Brain microvascular endothelial cell (primary cell): Measurements from ENCODE around the gene EMC9.

Source experiments
- DNase-seq: peaks from one replicate; pipeline ENCODE4 v3.0.0-alpha.2; 2020
- H3K27ac ChIP-seq: fragments of 250-450 bp; sonication (Bioruptor Pico); 2 replicates; pipeline ENCODE4 v1.5.1; 2020; ENCODE audit warnings: mild to moderate bottlenecking, moderate library complexity
- H3K27me3 ChIP-seq: fragments of 250-450 bp; sonication (Bioruptor Pico); replicated peaks from 2 replicates; pipeline ENCODE4 v1.5.1; 2020; ENCODE audit warnings: mild to moderate bottlenecking
- H3K36me3 ChIP-seq: fragments of 250-450 bp; sonication (Bioruptor Pico); replicated peaks from 2 replicates; pipeline ENCODE4 v1.5.1; 2020; ENCODE audit warnings: mild to moderate bottlenecking
- H3K4me3 ChIP-seq: 2 replicates; pipeline ENCODE4 v1.5.1; 2011; ENCODE audit warnings: low read depth, mild to moderate bottlenecking, control low read depth, low read length, moderate library complexity
- in situ Hi-C: cut with HindIII; loops from 2 replicates; pipeline ENCODE4 v1.10.0; 2017; ENCODE audit warnings: low sequenced_read_pairs, low pct_ligation_motif_present
- TF ChIP-seq, protein P1 (sequence below): IDR thresholded peaks from 2 replicates; pipeline ENCODE4 v1.5.1; 2011; ENCODE audit warnings: low read depth, mild to moderate bottlenecking, moderate library complexity, low read length, control low read depth, inconsistent platforms; ENCODE audit errors: missing control alignments

Gene EMC9

DNA sequence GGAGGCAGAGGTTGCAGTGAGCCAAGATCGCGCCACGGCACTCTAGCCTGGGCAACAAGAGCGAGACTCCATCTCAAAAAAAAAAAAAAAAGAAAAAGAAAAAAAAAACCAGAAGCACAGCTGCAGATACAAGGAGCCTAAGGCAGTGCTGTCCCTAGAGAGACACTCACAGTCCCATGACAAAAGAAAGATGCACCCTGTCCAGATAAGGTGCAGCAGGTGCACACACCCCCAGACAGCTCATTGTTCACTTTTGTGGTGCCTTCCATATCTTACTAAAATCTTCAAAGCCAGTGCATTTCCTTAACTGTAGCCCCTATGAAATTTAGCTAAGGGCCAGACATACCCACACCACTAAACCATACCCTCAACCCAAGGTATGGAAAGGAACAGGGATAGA, 19.0 kb downstream of the EMC9 start:
- H3K4me3 ChIP-seq = no peak overlapping the region
- H3K27me3 ChIP-seq = no peaks in the 10 kb centered on the region
- in situ Hi-C loops = no loop called here
- no peak overlapping the region for H3K27ac ChIP-seq
- H3K36me3 ChIP-seq = peaks cover 14% of the 10 kb centered on the region
- TF ChIP-seq, protein P1, sequence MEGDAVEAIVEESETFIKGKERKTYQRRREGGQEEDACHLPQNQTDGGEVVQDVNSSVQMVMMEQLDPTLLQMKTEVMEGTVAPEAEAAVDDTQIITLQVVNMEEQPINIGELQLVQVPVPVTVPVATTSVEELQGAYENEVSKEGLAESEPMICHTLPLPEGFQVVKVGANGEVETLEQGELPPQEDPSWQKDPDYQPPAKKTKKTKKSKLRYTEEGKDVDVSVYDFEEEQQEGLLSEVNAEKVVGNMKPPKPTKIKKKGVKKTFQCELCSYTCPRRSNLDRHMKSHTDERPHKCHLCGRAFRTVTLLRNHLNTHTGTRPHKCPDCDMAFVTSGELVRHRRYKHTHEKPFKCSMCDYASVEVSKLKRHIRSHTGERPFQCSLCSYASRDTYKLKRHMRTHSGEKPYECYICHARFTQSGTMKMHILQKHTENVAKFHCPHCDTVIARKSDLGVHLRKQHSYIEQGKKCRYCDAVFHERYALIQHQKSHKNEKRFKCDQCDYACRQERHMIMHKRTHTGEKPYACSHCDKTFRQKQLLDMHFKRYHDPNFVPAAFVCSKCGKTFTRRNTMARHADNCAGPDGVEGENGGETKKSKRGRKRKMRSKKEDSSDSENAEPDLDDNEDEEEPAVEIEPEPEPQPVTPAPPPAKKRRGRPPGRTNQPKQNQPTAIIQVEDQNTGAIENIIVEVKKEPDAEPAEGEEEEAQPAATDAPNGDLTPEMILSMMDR = no peak
- no peak for DNase-seq

DNA sequence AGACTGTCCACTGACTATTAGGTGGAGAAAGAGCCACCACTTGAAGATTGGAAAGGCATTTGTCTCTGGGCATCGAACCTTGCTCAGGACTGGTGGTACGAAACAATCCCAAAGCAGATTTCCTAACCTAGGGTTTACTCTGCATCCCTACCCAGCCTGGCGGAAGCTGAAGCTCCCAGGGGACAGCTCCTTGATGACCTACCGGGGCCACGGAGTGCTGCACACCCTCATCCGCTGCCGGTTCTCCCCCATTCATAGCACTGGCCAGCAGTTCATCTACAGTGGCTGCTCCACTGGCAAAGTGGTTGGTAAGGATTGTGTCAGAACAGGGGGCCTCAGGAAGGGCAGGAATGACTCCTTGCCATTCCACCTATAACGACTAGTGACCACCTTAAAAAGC, 20.2 kb downstream of the EMC9 start:
- DNase-seq = no peak
- no peak overlapping the region for H3K4me3 ChIP-seq
- H3K27ac ChIP-seq = no peak overlapping the region
- TF ChIP-seq, protein P1 = no peak
- no peaks in the 10 kb centered on the region for H3K27me3 ChIP-seq
- H3K36me3 ChIP-seq = peaks cover 14% of the 10 kb centered on the region
- in situ Hi-C loops = no loop called here

DNA sequence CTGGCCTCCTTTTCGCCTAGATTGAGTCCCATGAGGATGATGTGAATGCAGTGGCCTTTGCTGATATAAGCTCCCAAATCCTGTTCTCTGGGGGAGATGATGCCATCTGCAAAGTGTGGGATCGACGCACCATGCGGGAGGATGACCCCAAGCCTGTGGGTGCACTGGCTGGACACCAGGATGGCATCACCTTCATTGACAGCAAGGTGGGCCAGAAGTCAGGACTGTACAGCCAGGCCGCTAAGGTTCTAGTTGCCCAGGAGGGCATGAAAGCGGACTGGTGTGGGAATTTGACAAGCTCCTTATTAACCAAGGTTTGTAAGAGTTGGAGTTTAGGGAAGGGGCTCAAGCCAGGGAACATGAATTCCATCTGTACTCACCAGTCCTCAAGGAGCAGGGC, 21.7 kb downstream of the EMC9 start:
- no peak overlapping the region for H3K4me3 ChIP-seq
- H3K27me3 ChIP-seq = no peaks in the 10 kb centered on the region
- no peak for DNase-seq
- TF ChIP-seq, protein P1 = no peak
- H3K27ac ChIP-seq = no peak overlapping the region
- H3K36me3 ChIP-seq = peaks cover 14% of the 10 kb centered on the region
- in situ Hi-C loops = no loop called here

DNA sequence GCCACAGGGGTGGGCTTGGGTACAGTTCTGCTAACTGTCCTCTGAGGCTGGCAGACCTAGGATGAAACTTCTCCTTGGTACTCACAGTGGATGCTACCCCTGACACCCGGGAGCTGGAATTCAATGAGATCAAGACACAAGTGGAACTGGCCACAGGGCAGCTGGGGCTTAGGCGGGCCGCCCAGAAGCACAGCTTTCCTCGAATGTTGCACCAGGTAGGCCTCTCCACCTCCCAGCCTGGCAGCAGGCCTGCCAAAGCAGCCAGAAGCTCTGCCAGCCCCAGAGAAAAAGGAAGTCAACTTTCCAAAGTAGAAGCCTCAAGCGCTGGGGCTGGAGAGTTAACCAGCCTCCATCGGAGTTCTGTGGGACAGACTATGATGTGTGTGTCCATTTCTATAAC, 24.2 kb downstream of the EMC9 start:
- Histone ChIP-seq H3K27ac (no peak overlapping the region), H3K36me3 (peaks cover 8% of the 10 kb centered on the region), H3K27me3 (no peaks in the 10 kb centered on the region), H3K4me3 (no peak overlapping the region)
- no peak for DNase-seq
- in situ Hi-C loops = no loop called here
- TF ChIP-seq, protein P1 = no peak

DNA sequence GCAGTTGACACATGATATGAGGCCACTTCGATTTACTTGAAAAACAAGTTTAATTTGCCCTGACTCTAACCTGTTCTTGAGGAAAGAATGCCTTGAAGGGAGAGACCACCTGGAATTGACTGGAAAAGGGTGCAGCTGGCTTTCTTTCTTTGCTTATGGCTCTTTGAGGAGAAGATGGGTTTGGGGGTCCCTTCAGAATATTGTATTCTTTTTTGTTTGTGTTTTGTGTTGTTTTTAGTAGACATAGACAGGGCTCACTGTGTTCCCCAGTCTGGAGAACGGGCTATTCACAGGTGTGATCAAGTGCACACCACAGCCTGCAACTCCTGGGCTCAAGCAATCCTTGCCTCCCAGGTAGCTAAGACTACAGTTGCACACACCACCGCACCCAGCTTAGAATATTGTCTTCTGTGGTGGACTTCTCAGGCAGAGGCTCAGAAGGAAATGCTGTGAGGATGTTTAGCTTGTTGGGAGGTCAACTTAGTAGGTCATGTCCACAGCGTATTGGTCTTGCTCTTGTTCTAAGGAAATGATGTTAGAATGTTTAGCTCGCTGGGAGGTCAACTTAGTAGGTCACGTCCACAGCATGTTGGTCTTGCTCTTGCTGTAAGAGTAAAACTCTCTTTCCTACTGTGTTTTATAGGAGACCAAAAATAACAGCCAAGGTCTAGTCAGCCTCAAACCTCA, 25.1 kb downstream of the EMC9 start:
- DNase-seq = no peak
- Histone ChIP-seq H3K4me3 (no peak overlapping the region), H3K27ac (no peak overlapping the region), H3K27me3 (no peaks in the 10 kb centered on the region), H3K36me3 (peaks cover 6% of the 10 kb centered on the region)
- in situ Hi-C loops = no loop called here
- TF ChIP-seq, protein P1 = no peak
